Suppressor macrophage treated with lipopolysaccharide for 4 hours (primary cell): ENCODE results near the gene LRP1.
"Not testable (repeated sequence)": the region's sequence is repeated elsewhere in the genome, so short reads cannot be mapped to it uniquely, and the experiment has no call there.

ENCODE experiments used
- DNase-seq: peaks from one replicate; pipeline ENCODE4 v3.0.0-alpha.2; 2020

LRP1 gene

GRCh38 chr12:57112492-57113294, 15.6 kb upstream of the LRP1 start:
- no peak for DNase-seq

- no peak for DNase-seq
Measured at GRCh38 chr12:57116580-57117281, 11.6 kb upstream of the LRP1 start.

GRCh38 chr12:57118711-57119271, 9.5 kb upstream of the LRP1 start:
- peak; percentile 92 for DNase-seq

- DNase-seq, result no peak
Measured at GRCh38 chr12:57119294-57120085, 8.8 kb upstream of the LRP1 start.

- not testable (repeated sequence) for DNase-seq
Measured at GRCh38 chr12:57120718-57121117, 7.6 kb upstream of the LRP1 start.

- no peak for DNase-seq
Measured at GRCh38 chr12:57123813-57124212, 4.5 kb upstream of the LRP1 start.

GRCh38 chr12:57124261-57124877, 3.9 kb upstream of the LRP1 start:
- peak; percentile 92 for DNase-seq

- DNase-seq, result no peak
Measured at GRCh38 chr12:57126061-57126460, 2.2 kb upstream of the LRP1 start.

- DNase-seq, result no peak
Measured at GRCh38 chr12:57126561-57126960, 1.7 kb upstream of the LRP1 start.

- DNase-seq, result peak; percentile 66
Measured at GRCh38 chr12:57127101-57127725, 1.1 kb upstream of the LRP1 start.

GRCh38 chr12:57128519-57129247, 400 bp downstream of the LRP1 start:
- DNase-seq, result no peak

- DNase-seq, result no peak
Measured at GRCh38 chr12:57129321-57129842, 1.1 kb downstream of the LRP1 start.

- peak; percentile 86 for DNase-seq
Measured at GRCh38 chr12:57129889-57130288, 1.6 kb downstream of the LRP1 start.

GRCh38 chr12:57130941-57131340, 2.7 kb downstream of the LRP1 start:
- DNase-seq, result no peak

- DNase-seq, result no peak
Measured at GRCh38 chr12:57131896-57132744, 3.8 kb downstream of the LRP1 start.

- no peak for DNase-seq
Measured at GRCh38 chr12:57133013-57133569, 4.8 kb downstream of the LRP1 start.

GRCh38 chr12:57133916-57134315, 5.6 kb downstream of the LRP1 start:
- DNase-seq, result no peak

GRCh38 chr12:57134949-57135348, 6.7 kb downstream of the LRP1 start:
- no peak for DNase-seq

GRCh38 chr12:57135527-57136326, 7.4 kb downstream of the LRP1 start:
- DNase-seq, result no peak
